ENCODE data around the gene PLB1.

PLB1 gene

DNA sequence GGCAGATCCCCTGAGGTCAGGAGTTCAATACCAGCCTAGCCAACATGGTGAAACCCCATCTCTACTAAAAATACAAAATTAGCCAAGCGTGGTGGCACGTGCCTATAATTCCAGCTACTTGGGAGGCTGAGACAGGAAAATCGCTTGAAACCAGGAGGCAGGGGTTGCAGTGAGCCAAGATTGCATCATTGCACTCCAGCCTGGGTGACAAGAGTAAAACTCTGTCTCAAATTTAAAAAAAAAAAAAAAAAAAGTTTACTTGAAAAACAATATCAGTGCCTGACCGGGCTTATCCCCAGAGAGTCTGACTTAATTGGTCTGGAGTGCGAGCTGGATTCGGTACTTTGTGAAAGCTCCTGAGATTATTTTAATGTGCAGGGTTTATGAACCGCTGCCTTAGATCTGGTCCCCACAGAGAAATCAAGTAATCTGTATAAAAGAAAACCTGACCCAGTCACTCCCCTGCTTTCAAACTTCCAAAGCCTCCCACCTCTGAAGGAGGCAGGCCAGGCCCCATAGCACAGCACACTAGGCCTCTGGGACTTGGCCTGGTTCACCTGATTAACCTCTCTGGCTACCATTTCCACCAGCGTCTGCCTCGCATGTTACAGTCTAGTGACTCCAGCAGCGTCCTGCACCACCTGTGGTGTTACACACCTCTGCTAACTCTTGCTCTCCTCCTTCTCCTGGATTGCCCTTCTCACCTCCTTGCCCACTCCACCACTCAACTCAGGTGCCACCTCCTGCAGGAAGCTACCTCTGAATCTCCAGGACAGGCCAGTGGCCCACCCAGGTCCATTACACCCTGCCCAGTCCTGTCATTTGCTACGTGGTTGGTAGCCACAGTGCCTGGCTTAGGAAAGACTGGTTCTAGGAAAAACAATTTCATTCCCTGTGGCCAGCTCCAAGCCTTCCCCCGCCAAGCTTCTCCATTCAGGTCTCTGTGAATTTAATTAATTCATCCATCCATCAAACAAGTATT, 141.5 kb downstream of the PLB1 start:
- Mint-ChIP-seq H3K4me1 (peaks cover 35% of the 10 kb centered on the region), H3K36me3 (ENCODE audit: low read depth) (no peaks in the 10 kb centered on the region), H3K4me3 (no peak overlapping the region), H3K27ac (no peak overlapping the region), H3K9me3 (no peaks in the 10 kb centered on the region), H3K27me3 (no peaks in the 10 kb centered on the region)
- ATAC-seq (no peak), DNase-seq (no peak)

DNA sequence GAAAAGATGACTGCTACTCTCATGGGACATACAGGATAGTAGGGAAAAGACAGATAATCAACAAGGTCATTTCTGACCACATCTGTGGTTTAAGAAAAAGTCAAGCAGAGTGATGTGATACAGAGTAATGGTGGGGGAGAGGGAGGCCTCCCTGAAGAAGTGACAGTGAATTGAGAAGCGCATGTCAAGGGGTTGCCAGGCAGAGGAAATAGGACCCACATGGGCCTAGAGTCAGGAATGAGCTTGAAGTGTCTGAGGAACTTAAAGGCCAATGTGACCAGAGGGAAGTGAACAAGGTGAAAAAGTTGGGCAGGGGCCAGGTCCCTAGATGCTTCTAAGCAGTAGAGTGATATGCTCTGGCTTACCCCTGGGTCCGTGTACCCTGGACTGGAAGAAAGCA, 142.2 kb downstream of the PLB1 start:
- Mint-ChIP-seq H3K4me1 (peaks cover 35% of the 10 kb centered on the region), H3K4me3 (no peak overlapping the region), H3K27me3 (no peaks in the 10 kb centered on the region), H3K9me3 (no peaks in the 10 kb centered on the region), H3K27ac (peak overlapping the region; percentile 44), H3K36me3 (ENCODE audit: low read depth) (no peaks in the 10 kb centered on the region)
- DNase-seq: no peak
- ATAC-seq: peak; percentile 81

DNA sequence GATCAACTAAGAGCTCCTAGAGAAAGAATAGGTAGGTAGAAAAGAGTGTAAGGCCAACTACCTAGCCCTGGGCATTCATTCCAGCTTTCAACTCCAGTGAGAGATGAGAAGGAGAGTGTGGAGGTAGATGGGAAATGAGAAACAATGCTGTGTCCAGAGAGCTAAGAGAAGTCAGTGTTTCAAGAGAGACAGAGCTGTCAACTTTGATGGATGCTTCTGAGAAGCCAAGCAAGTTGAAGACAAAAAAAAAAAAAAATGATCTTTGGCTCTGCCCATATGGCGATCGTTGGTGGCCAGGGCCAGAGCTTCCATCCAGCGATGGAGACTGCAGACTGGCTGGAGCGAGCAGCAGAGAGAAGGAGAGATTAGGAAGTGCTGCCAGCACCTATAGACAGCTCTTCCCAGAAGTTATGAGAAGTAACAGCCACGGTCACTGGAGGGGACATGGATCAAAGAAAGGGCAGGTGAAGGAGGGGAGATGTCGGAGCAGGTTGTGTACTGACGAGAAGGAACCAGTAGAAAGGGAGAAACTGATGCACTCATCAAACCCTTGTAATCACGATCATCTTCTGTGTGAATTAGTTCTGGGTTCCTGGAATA, 143.3 kb downstream of the PLB1 start:
- no peak overlapping the region for H3K4me3 Mint-ChIP-seq
- H3K36me3 Mint-ChIP-seq (ENCODE audit: low read depth): no peaks in the 10 kb centered on the region
- DNase-seq (no peak), ATAC-seq (no peak)
- peaks cover 39% of the 10 kb centered on the region for H3K4me1 Mint-ChIP-seq
- no peaks in the 10 kb centered on the region for H3K27me3 Mint-ChIP-seq
- peak overlapping the region; percentile 6 for H3K27ac Mint-ChIP-seq
- no peaks in the 10 kb centered on the region for H3K9me3 Mint-ChIP-seq

DNA sequence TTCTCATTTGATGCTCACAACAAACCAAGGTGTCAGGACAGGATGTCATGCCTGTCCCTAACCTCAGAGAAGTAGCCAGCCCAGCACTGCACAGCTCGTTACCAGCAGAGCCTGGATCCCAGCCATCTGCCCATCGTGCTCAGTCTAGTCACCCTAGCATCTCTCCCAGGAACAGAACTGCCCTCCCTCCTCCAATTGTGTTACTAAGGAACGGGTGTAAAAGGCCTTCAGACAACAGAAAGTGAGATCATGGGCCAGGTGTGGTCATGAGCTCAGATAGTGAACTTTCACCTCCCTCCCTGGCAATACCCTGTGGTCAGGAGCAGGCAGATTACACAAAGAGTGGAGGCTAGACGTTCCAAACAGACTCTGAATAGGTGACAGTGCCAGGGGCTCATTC, 144.0 kb downstream of the PLB1 start:
- peak overlapping the region; percentile 25 for H3K27ac Mint-ChIP-seq
- H3K27me3 Mint-ChIP-seq: no peaks in the 10 kb centered on the region
- DNase-seq: no peak
- peak; percentile 72 for ATAC-seq
- no peaks in the 10 kb centered on the region for H3K9me3 Mint-ChIP-seq
- H3K36me3 Mint-ChIP-seq (ENCODE audit: low read depth): no peaks in the 10 kb centered on the region
- peaks cover 39% of the 10 kb centered on the region for H3K4me1 Mint-ChIP-seq
- no peak overlapping the region for H3K4me3 Mint-ChIP-seq

DNA sequence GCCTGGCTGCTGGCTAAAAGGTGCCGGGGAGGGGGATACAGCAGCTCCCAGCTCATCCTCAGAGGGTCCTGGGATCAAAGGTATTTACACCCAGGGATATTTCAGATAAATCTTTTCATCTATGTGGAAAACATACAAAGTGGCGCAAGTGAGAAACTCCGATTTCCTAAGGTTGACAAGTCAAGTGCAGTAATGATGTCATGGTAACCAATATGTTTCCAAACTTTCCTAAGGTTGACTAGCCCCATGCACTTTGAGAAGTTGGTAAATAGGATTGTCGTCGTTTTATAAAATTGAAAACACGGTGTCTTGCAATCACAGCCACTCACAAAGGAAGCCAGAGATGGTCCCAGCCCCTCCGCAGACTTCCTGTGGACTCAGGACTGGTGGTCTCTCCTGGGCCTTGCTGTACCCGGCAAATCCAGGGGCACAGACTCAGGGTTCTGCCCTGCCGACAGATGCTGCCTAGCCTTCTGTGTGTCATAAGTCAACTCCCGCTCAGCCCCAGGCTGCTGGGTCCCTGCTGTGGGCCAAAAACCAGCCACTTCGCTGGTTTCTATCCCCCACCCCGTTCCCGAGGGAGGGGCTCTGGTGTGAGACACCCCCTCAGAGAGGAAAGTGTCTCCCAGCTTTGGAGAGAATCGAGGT, 144.5 kb downstream of the PLB1 start:
- H3K36me3 Mint-ChIP-seq (ENCODE audit: low read depth): no peaks in the 10 kb centered on the region
- H3K4me1 Mint-ChIP-seq: peaks cover 39% of the 10 kb centered on the region
- ATAC-seq: no peak
- H3K9me3 Mint-ChIP-seq: no peaks in the 10 kb centered on the region
- peak overlapping the region; percentile 25 for H3K27ac Mint-ChIP-seq
- no peak for DNase-seq
- H3K27me3 Mint-ChIP-seq: no peaks in the 10 kb centered on the region
- no peak overlapping the region for H3K4me3 Mint-ChIP-seq

DNA sequence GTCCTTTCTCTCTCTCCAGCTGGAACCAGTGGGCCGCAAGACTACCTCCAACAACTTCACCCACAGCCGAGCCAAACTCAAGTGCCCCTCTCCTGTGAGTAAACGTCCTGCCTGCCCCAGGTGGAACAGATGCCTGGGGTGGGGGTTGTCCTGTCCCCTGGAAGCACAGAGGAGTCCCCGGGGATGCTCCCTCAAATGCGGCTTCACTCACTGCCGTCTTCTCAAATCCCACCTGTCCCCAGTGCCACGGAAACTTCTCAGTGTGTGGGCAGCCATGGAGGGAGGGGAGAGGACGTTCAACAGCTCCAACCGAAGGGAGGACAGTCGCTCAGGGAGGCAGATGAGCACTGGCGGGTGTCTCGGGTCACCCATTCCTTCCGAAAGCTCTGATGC, 145.0 kb downstream of the PLB1 start:
- Mint-ChIP-seq H3K4me3 (no peak overlapping the region), H3K9me3 (no peaks in the 10 kb centered on the region), H3K4me1 (peaks cover 39% of the 10 kb centered on the region), H3K27me3 (no peaks in the 10 kb centered on the region), H3K27ac (no peak overlapping the region), H3K36me3 (ENCODE audit: low read depth) (no peaks in the 10 kb centered on the region)
- DNase-seq (no peak), ATAC-seq (no peak)

DNA sequence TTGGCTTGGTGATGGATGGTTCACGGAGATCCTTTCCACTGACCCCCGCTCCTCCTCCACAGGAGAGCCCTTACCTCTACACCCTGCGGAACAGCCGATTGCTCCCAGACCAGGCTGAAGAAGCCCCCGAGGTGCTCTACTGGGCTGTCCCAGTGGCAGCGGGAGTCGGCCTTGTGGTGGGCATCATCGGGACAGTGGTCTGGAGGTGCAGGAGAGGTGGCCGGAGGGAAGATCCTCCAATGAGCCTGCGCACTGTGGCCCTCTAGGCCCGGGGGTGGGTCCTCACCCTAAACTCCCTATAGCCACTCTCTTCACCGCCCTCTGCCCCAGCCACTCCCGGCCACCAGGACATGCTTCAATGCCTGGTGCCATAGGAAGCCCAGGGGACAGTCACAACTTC, 146.9 kb downstream of the PLB1 start:
- H3K27ac Mint-ChIP-seq: no peak overlapping the region
- H3K9me3 Mint-ChIP-seq: no peaks in the 10 kb centered on the region
- H3K27me3 Mint-ChIP-seq: no peaks in the 10 kb centered on the region
- no peak for DNase-seq
- no peaks in the 10 kb centered on the region for H3K36me3 Mint-ChIP-seq (ENCODE audit: low read depth)
- no peak for ATAC-seq
- H3K4me1 Mint-ChIP-seq: peaks cover 37% of the 10 kb centered on the region
- no peak overlapping the region for H3K4me3 Mint-ChIP-seq

DNA sequence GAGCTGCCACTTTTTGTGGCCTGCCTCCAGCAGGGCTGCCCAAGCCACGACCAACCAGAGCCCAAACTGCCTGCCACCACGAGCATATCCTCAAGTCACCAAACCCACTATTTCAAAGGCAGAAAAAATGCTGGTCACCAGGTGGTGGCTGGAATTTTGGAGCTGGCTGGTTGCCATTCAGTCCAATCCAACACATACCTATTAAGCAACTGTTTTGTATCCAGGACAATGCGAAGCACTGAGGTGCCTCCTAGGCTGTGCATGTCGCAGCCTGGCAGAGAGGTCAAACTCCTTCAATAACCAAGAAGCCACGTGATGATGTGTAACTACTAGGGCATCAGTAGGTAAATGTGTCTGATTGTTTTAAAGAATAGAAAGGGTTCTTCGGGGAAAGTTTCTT, 147.5 kb downstream of the PLB1 start:
- Mint-ChIP-seq H3K36me3 (ENCODE audit: low read depth) (no peaks in the 10 kb centered on the region), H3K27ac (no peak overlapping the region), H3K4me3 (no peak overlapping the region), H3K27me3 (no peaks in the 10 kb centered on the region), H3K4me1 (peaks cover 37% of the 10 kb centered on the region), H3K9me3 (no peaks in the 10 kb centered on the region)
- ATAC-seq: no peak
- DNase-seq: no peak

DNA sequence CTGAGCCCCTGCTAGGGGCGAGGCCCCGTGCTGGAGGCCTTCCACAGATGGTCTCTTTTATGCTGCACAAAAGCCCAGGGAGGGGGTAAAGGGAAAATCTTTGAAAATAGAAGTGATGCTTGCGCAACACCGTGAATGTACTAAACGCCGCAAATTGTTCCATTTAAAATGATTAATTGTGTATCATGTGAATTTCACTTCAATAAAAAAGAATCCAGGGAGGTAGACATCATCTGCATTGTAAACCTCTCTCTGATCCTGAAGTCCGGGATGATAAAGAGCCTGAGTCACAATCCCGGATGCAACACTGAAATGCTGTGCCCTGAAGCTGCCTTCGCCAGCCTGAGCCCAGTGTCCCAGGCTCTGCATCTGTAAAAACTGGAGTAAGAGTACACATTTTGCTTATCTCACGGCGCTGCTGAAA, 148.1 kb downstream of the PLB1 start:
- H3K4me1 Mint-ChIP-seq: peaks cover 37% of the 10 kb centered on the region
- no peaks in the 10 kb centered on the region for H3K36me3 Mint-ChIP-seq (ENCODE audit: low read depth)
- ATAC-seq (no peak), DNase-seq (no peak)
- H3K27ac Mint-ChIP-seq: no peak overlapping the region
- no peaks in the 10 kb centered on the region for H3K9me3 Mint-ChIP-seq
- H3K4me3 Mint-ChIP-seq: no peak overlapping the region
- H3K27me3 Mint-ChIP-seq: no peaks in the 10 kb centered on the region

DNA sequence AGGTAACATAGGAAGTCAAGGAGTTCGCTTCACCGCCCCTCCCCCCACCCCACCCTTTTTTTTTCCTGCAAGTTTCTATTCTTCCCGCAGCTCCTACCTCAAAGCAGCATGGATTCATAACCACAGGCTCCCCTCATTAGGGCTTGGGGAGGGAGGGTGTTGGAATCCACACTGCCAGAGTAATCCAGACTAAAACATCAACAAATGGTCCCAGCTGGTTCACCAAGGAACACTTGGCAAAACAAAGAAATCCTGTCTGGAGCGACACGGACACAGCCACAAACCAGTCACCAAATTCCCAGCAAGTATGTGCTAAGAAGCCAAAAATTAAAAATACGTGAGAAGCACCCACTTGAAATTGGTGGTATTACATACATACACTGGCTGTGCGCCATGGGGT, 148.9 kb downstream of the PLB1 start:
- no peak for ATAC-seq
- Mint-ChIP-seq H3K27me3 (no peaks in the 10 kb centered on the region), H3K4me3 (no peak overlapping the region), H3K4me1 (peaks cover 37% of the 10 kb centered on the region), H3K27ac (no peak overlapping the region), H3K36me3 (ENCODE audit: low read depth) (no peaks in the 10 kb centered on the region), H3K9me3 (no peaks in the 10 kb centered on the region)
- no peak for DNase-seq

DNA sequence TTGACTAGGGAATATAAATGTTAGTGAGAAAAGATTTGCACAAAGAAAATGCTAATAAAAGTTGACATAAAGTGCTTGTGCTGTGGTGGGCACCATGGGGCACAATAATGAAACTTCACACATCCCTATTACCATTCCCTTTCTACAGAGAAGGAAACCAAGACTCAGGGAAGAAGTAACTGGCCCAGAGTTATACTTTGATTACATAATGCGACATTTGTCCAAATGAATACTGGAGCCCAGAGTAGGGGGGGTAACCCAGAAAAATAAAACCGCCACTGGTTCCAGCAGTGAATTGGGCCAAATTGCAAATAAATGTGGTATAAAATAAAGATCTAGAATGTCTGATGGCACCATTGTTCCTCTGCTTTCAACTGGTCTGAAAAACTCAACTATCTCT, 149.7 kb downstream of the PLB1 start:
- Mint-ChIP-seq H3K27me3 (no peaks in the 10 kb centered on the region), H3K4me3 (no peak overlapping the region), H3K27ac (no peak overlapping the region), H3K36me3 (ENCODE audit: low read depth) (no peaks in the 10 kb centered on the region), H3K9me3 (no peaks in the 10 kb centered on the region), H3K4me1 (peaks cover 37% of the 10 kb centered on the region)
- DNase-seq: no peak
- no peak for ATAC-seq

DNA sequence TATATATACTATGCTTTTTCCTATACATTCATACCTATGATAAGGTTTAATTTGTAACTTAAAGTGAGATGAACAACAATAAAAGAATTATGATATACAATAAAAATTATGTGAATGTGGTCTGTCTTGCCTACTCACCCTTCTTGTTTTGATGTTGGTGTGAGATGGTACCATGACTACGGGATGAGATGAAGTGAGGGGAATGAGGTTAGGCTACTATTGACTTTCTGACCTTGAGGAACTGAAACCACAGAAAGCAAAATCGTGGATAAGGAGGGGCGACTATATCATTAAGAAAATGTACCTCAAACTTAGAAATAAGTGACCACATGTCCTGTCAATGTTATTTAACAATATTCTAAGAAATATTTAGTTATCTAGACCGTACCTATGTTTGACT, 151.8 kb downstream of the PLB1 start:
- H3K4me3 Mint-ChIP-seq: no peak overlapping the region
- H3K27me3 Mint-ChIP-seq: no peaks in the 10 kb centered on the region
- ATAC-seq (no peak), DNase-seq (no peak)
- H3K27ac Mint-ChIP-seq: peak overlapping the region; percentile 88
- no peaks in the 10 kb centered on the region for H3K9me3 Mint-ChIP-seq
- peaks cover 48% of the 10 kb centered on the region for H3K4me1 Mint-ChIP-seq
- H3K36me3 Mint-ChIP-seq (ENCODE audit: low read depth): no peaks in the 10 kb centered on the region

DNA sequence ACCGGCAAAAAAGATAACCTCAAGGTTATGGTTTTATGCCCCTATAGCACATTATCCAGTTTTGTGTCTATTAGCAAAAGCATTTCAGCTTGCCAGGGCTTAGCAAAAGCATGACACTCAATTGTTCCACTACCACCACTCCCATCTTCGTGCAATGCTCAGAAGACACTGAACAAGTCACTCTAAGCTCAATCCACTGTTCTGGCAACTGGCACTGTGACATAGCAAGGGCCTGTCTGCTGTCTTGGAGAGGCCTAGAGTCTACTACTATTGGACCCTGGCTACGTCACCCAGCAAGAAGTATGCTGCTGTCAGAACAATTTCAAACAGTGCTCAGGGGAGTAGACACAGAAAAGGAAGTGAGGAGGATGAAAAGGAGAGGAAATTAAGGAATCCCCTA, 152.3 kb downstream of the PLB1 start:
- Mint-ChIP-seq H3K27me3 (no peaks in the 10 kb centered on the region), H3K9me3 (no peaks in the 10 kb centered on the region), H3K36me3 (ENCODE audit: low read depth) (no peaks in the 10 kb centered on the region), H3K4me3 (peak overlapping the region; percentile 37), H3K4me1 (peaks cover 48% of the 10 kb centered on the region), H3K27ac (peak overlapping the region; percentile 88)
- ATAC-seq (peak; percentile 66), DNase-seq (no peak)

DNA sequence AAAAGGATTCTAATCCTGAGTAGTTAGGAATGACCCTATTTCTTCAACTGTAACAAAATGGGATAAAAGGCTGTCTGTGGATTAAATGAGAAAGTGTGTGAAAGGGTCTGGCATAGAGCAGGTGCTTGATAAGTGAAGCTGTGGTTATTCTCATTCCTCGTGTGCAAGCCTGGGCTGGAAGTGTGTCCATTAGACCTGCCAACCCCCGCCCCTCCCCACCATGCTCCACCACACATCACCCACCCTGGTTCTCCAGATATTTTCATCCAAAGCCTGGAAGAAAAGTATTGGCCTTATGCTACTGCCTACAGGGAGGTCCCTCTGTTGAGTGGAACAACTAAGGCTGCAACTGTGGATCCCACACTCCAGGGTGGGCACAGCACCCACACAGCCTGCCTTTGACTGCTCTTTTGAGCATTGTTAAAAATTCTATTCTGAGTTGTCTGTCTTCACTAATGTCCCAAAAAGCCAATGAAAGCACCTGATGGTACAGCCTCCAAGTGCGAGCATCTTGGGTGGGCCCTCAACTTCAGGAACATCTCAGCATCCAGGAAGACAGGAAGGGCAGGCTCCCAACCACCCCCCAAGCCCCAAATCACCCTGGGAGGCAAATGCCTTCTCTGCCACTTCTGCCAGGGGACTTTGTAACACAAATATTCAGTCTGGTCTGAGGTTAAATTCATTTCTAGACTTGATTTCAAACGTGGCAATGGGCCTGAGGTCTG, 153.0 kb downstream of the PLB1 start:
- H3K27ac Mint-ChIP-seq: peak overlapping the region; percentile 88
- no peak for ATAC-seq
- H3K27me3 Mint-ChIP-seq: no peaks in the 10 kb centered on the region
- H3K9me3 Mint-ChIP-seq: no peaks in the 10 kb centered on the region
- H3K4me1 Mint-ChIP-seq: peaks cover 45% of the 10 kb centered on the region
- peak overlapping the region; percentile 37 for H3K4me3 Mint-ChIP-seq
- no peaks in the 10 kb centered on the region for H3K36me3 Mint-ChIP-seq (ENCODE audit: low read depth)
- DNase-seq: no peak

Measured in activated naive CD8-positive, alpha-beta T cell treated with anti-CD3 and anti-CD28 coated beads, Interleukin-2, amount 50 U/mL, for 24 hours (primary cell).